Esophagus mucosa (tissue), 1 donor: ENCODE data around the gene NOL4L. TPM values are rescaled to one million over a fixed set of nuclear protein-coding genes. Genes with fewer than 3 reads are reported as not detected.

ENCODE experiments used
- ATAC-seq: fragments of 200-7000 bp; cut with Tn5 transposase; one replicate; pipeline ENCODE4 v1.9.1; 2020
- total RNA-seq: library from RNA; stranded (reverse); gene quantifications from one replicate; pipeline ENCODE4 v1.2.4, GENCODE V29; 2023
- donor health status: DM: yes; HTN: yes; CAD: no.

The NOL4L gene
- total RNA-seq, 1 donor from 2014 or later: 2.0 TPM

GRCh38 chr20:32455171-32455900 lies 129.8 kb downstream of the NOL4L start:
- no peak for ATAC-seq

GRCh38 chr20:32454164-32455145 lies 130.7 kb downstream of the NOL4L start:
- no peak for ATAC-seq

- ATAC-seq: no peak
Measured at GRCh38 chr20:32453467-32454163, 131.5 kb downstream of the NOL4L start.

- no peak for ATAC-seq
Measured at GRCh38 chr20:32452776-32453466, 132.2 kb downstream of the NOL4L start.

- no peak for ATAC-seq
Measured at GRCh38 chr20:32451682-32452461, 133.3 kb downstream of the NOL4L start.

GRCh38 chr20:32451340-32451681 lies 133.8 kb downstream of the NOL4L start:
- no peak for ATAC-seq

GRCh38 chr20:32450484-32451061 lies 134.6 kb downstream of the NOL4L start:
- no peak for ATAC-seq

GRCh38 chr20:32449890-32450401 lies 135.2 kb downstream of the NOL4L start:
- ATAC-seq: no peak

- no peak for ATAC-seq
Measured at GRCh38 chr20:32449057-32449889, 135.9 kb downstream of the NOL4L start.

- ATAC-seq: no peak
Measured at GRCh38 chr20:32448306-32449056, 136.7 kb downstream of the NOL4L start.

- ATAC-seq: no peak
Measured at GRCh38 chr20:32447136-32448027, 137.8 kb downstream of the NOL4L start.

GRCh38 chr20:32446301-32447100 lies 138.6 kb downstream of the NOL4L start:
- no peak for ATAC-seq

GRCh38 chr20:32445539-32446273 lies 139.4 kb downstream of the NOL4L start:
- ATAC-seq: peak; percentile 44

- ATAC-seq: no peak
Measured at GRCh38 chr20:32444474-32445220, 140.5 kb downstream of the NOL4L start.

GRCh38 chr20:32443386-32443974 lies 141.7 kb downstream of the NOL4L start:
- ATAC-seq: no peak
